ENCODE data around the gene FOXL1. TPM values are rescaled to one million over a fixed set of nuclear protein-coding genes. Genes with fewer than 3 reads are reported as not detected.

FOXL1 gene
- total RNA-seq, 4 donors from 2014 or later, result 0.52 to 0.83 (median 0.69) TPM

GRCh38 chr16:86622700-86623615 is 44.6 kb downstream of the FOXL1 start:
- Histone ChIP-seq H3K4me3 (no peak overlapping the region), H3K27ac (replicated peaks in 1 of 4) (no peak overlapping the region), H3K9me3 (no peaks in the 10 kb centered on the region), H3K27me3 (peaks cover 0 to 65% (median 0%) of the 10 kb centered on the region in 4 donors), H3K4me1 (no peaks in the 10 kb centered on the region), H3K36me3 (no peaks in the 10 kb centered on the region)
- DNase-seq (ENCODE audit: extremely low spot score), result no peak
- 93% methylated on average over 15 of the region's 16 CpGs for WGBS
- no peak for TF ChIP-seq POLR2AphosphoS5 (IDR thresholded peaks at IDR 0.05)
- TF ChIP-seq POLR2A (IDR thresholded peaks at IDR 0.05; ENCODE audit: low read depth), result no peak
- TF ChIP-seq EP300 (IDR thresholded peaks at IDR 0.05), result no peak
- no peak for TF ChIP-seq CTCF (IDR thresholded peaks at IDR 0.05)
- intact Hi-C loops (cut with DNase I), result no loop called here

- TF ChIP-seq CTCF (IDR thresholded peaks at IDR 0.05) (no peak), POLR2A (IDR thresholded peaks at IDR 0.05; ENCODE audit: low read depth) (no peak), POLR2AphosphoS5 (IDR thresholded peaks at IDR 0.05) (no peak), EP300 (IDR thresholded peaks at IDR 0.05) (no peak)
- Histone ChIP-seq H3K27me3 (peaks cover 0 to 54% (median 0%) of the 10 kb centered on the region in 4 donors), H3K27ac (replicated peaks in 1 of 4) (no peak overlapping the region), H3K9me3 (no peaks in the 10 kb centered on the region), H3K36me3 (no peaks in the 10 kb centered on the region), H3K4me3 (no peak overlapping the region), H3K4me1 (no peaks in the 10 kb centered on the region)
- 94% methylated on average over 13 of the region's 17 CpGs for WGBS
- intact Hi-C loops (cut with DNase I), result no loop called here
- DNase-seq (ENCODE audit: extremely low spot score), result no peak
Observed at GRCh38 chr16:86625029-86625428, 46.7 kb downstream of the FOXL1 start.

- no peaks in the 10 kb centered on the region for H3K9me3 ChIP-seq
- H3K4me1 ChIP-seq, result no peaks in the 10 kb centered on the region
- no peak overlapping the region for H3K27ac ChIP-seq (replicated peaks in 1 of 4)
- no peaks in the 10 kb centered on the region for H3K36me3 ChIP-seq
- DNase-seq (ENCODE audit: extremely low spot score), result no peak
- peaks cover 0 to 55% (median 0%) of the 10 kb centered on the region in 4 donors for H3K27me3 ChIP-seq
- 75% methylated on average over 7 of the region's 7 CpGs for WGBS
- TF ChIP-seq POLR2A (IDR thresholded peaks at IDR 0.05; ENCODE audit: low read depth) (no peak), CTCF (IDR thresholded peaks at IDR 0.05) (no peak), EP300 (IDR thresholded peaks at IDR 0.05) (no peak), POLR2AphosphoS5 (IDR thresholded peaks at IDR 0.05) (no peak)
- no peak overlapping the region for H3K4me3 ChIP-seq
- intact Hi-C loops (cut with DNase I), result no loop called here
Observed at GRCh38 chr16:86625821-86626220, 47.5 kb downstream of the FOXL1 start.

GRCh38 chr16:86626284-86626683 is 47.9 kb downstream of the FOXL1 start:
- no peak for DNase-seq (ENCODE audit: extremely low spot score)
- Histone ChIP-seq H3K36me3 (no peaks in the 10 kb centered on the region), H3K9me3 (no peaks in the 10 kb centered on the region), H3K4me3 (no peak overlapping the region), H3K27me3 (peaks cover 0 to 55% (median 0%) of the 10 kb centered on the region in 4 donors), H3K27ac (replicated peaks in 1 of 4) (no peak overlapping the region), H3K4me1 (no peaks in the 10 kb centered on the region)
- intact Hi-C loops (cut with DNase I), result no loop called here
- TF ChIP-seq POLR2AphosphoS5 (IDR thresholded peaks at IDR 0.05) (no peak), POLR2A (IDR thresholded peaks at IDR 0.05; ENCODE audit: low read depth) (no peak), EP300 (IDR thresholded peaks at IDR 0.05) (no peak), CTCF (IDR thresholded peaks at IDR 0.05) (no peak)
- 92% methylated on average over 12 of the region's 12 CpGs for WGBS

All from esophagus muscularis mucosa (tissue), 4 donors.